HTERT RPE-1 (cell line): ENCODE results near the gene CFAP107.
"Not testable (repeated sequence)": the region's sequence is repeated elsewhere in the genome, so short reads cannot be mapped to it uniquely, and the experiment has no call there.

Source experiments
- in situ Hi-C: fragments of 300-500 bp; cut with MboI; formaldehyde crosslinking; loops from 4 replicates; pipeline ENCODE4 v1.14.3; 2020; ENCODE audit warnings: low sequenced_read_pairs

CFAP107 gene

DNA sequence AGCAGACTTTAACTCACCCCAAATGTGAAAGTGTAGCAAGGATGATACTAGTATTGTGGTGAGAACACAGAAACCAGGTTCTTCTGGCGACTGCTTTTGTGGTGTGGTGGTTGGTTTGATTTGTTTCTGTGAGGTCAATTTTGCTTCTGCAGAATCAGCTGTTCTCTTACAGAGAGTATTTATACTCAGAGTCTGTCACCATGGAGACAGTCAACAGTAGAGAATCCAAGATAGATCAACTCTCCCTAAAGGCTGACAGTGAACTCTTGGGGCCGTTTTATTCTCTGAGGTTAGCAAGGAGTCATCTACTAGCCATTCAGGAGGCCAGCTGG lies at the start of gene CFAP107:
Gene CFAP107, plus strand, starts transcription at position 209 of the 332 bp plus-strand sequence. CDS start 231 bp downstream, outside the sequence.
- in situ Hi-C loops = no loop called here

GRCh38 chr1:12696658-12697057 lies 49.3 kb upstream of the CFAP107 start:
- in situ Hi-C loops = no loop called here

GRCh38 chr1:12697397-12697796 lies 48.6 kb upstream of the CFAP107 start:
- in situ Hi-C loops = no loop called here

DNA sequence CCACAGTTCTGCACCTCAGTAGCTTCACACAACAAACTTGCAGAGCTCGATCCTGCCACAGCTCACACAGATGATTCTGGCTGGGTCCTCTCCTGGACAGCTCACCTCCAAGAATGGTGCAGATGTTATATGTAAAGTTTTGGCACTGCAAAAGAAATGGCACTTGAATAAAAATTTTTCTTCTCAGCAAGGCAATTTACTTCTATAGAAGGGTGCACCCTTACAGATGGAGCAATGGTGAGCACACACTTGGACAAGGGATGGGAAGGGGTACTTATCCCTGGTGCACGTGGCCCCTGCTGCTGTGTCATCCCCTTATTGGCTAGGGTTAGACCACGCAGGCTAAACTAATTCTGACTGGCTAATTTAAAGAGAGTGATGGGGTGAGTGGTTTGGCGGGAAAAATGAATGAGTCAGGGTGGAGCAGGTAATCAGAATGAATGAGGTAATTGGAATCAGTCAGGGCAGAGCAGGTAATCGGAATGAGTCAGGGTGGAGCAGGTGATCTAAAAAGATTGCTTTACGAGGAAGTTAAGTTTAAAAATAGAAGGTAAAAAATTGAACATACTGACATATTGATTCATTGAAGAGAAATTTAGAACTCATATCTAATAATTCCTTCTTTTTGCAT lies 42.1 kb upstream of the CFAP107 start:
- in situ Hi-C loops = no loop called here

GRCh38 chr1:12706061-12706460 lies 39.9 kb upstream of the CFAP107 start:
- in situ Hi-C loops = no loop called here

DNA sequence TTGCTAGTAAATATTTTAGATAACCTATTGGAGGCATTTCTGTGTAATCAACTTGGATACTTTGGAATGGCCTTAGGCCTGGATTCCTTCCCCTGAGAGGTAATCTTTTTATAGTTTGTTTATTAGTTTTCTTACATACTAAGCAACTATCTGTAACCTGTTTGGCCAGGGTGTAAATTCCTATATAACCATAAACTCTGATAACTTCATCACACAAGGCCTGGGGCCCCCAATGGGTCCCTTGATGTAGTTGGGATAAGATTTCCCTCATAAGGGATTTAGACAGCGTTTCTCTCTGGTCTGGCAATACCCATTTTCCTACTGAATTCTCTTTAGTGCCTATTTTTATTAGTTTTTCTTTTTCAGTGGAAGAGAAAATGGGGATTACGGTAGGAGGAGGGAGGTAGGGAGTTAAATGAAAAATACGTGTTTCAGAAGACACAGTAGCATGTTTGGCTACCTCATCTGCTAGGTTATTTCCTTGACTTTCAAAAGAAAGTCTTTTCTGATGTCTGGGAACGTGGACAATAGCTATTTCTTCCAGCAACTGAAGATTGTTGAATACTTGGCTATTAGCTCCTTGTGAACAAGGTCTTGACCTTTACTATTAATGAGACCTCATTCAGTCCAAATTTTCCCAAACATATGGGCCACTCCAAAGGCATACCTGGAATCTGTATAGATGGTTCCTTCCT lies 37.5 kb upstream of the CFAP107 start:
- in situ Hi-C loops = no loop called here

- in situ Hi-C loops = no loop called here
Measured at GRCh38 chr1:12709091-12709491, 36.9 kb upstream of the CFAP107 start.

DNA sequence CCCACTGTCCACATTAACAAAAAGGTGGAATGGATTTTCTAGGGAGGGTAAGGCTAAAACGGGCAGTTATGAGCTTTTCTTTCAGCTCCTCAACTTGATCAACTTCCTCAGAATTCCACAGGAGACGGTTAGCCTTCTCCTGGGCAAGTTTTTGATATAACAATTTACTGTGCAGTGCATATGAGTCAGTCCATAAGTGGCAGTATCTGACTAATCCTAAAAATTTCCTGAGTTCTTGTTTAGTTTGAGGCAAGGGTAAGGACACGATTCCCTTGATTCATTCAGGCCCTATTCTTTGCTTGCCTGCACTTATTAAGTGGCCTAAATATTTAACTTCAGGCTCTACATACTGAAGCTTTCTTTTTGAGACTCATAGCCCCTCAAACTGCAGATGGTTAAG lies 36.3 kb upstream of the CFAP107 start:
- in situ Hi-C loops = no loop called here

DNA sequence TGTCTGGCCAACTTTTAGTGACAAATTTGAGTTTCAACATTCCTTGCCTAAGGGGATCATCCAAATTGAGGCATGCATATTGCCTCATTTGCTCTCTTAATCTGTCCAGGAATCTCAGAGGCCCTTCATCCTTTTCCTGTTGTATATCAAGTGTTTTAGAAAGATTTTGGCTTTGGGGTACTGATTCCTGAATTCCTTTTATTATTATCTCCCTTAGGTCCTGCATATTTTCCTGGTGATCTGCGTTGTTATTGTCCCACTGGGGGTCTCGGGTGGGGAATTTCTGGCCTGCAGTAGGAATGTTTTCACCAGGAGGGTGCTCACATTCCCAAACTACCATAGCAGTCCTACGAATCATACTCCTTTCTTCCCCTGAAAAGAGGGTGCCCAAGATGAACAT lies 34.5 kb upstream of the CFAP107 start:
- in situ Hi-C loops = no loop called here

- in situ Hi-C loops = no loop called here
Measured at GRCh38 chr1:12712076-12712475, 33.9 kb upstream of the CFAP107 start.

GRCh38 chr1:12712929-12713328 lies 33.1 kb upstream of the CFAP107 start:
- in situ Hi-C loops = no loop called here

- in situ Hi-C loops = not testable (repeated sequence)
Measured at GRCh38 chr1:12713651-12714050, 32.3 kb upstream of the CFAP107 start.

DNA sequence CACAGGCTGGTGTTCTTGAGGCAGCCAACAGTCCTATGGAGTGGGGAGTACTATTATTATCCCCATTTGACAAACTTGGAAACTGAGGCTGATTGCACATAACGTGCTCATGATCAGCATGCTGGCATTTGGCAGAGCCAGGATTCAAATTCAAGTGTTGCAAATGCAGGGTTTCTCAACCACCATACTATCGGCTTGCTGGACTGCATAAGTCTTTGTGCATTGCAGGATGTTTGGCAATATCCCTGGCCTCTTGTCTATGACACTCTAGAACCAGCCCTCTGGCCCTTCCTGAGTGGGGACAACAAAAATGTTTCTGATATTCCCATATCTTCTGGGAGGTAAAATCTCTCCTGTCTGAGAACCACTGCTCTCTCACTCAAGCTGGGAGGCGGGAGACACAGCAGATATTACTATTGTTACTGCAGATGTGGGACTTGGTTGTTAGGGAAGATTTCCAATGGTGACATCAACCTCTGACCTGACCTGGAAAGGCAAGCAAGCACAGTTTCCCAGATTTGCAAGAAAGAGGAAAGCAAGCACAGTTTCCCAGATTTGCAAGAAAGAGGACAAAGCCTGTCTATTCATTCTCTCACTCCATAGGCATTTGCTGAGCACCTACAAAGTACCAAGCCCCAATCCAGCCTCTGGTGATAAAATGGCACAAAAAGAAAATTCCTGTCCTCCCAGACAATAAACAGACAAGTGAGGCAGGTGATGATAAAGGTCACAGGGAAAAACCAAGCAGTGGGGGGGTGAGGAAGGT lies 31.1 kb upstream of the CFAP107 start:
- in situ Hi-C loops = no loop called here

DNA sequence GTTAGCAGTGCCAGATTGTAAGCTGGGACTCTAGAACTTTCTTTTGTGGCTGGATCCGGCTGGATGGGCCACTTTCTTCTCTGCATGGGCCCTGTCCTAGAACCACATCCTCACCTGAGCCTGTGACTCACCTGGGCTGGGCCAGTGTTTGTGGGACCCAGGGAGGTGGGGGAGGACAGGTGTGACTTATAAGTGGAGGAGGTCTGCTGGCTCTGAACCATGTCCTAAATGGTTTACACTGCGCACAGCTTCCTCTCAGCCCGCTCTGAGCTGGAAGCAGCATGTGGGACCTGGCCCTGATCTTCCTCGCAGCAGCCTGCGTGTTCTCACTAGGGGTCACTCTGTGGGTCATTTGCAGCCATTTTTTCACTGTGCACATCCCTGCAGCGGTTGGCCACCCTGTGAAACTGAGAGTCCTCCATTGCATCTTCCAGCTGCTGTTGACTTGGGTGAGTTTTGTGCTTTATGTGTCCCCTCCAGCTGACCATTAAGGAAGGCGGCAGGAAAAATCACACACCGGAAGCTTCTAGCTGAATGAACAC lies 30.0 kb upstream of the CFAP107 start, which contains the start of gene AADACL3:
Gene AADACL3, plus strand, starts transcription at position 215 of the 542 bp plus-strand sequence. Its CDS starts 67 bp downstream, at position 282.
- in situ Hi-C loops = no loop called here

GRCh38 chr1:12717301-12717838 lies 28.6 kb upstream of the CFAP107 start:
- in situ Hi-C loops = no loop called here

DNA sequence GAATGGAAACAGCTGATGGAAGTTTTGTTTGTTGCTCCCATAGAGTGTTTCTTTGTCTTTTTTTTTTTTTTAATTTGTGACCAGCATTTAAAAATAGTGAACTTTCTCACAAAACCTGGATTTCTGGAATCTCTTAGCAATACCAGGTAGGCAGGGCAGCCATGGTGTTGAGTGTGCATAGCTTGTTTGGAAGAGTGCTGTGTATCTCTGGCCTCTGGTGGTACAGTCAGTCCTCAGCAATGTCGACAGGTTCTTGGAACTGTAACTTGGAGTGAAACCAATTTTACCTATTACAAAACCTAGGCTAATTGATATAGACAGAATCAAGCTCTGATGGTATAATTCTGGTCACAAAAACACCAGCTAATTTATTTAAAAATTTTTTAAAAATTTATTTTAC lies 23.4 kb upstream of the CFAP107 start:
- in situ Hi-C loops = no loop called here

- in situ Hi-C loops = no loop called here
Measured at GRCh38 chr1:12728391-12728790, 17.6 kb upstream of the CFAP107 start.

GRCh38 chr1:12730156-12730555 lies 15.8 kb upstream of the CFAP107 start:
- in situ Hi-C loops = no loop called here

- in situ Hi-C loops = not testable (repeated sequence)
Measured at GRCh38 chr1:12731084-12731483, 14.9 kb upstream of the CFAP107 start.

- in situ Hi-C loops = no loop called here
Measured at GRCh38 chr1:12734651-12735050, 11.3 kb upstream of the CFAP107 start.

GRCh38 chr1:12738934-12739333 lies 7.1 kb upstream of the CFAP107 start:
- in situ Hi-C loops = no loop called here
